Stimulated activated CD8-positive, alpha-beta memory T cell treated with anti-CD3 and anti-CD28 coated beads, Interleukin-15, amount 100 ng/mL, for 4 hours (primary cell): ENCODE results near the gene CPXM2.

Source experiments
- DNase-seq, 2 donors: peaks; one replicate each; pipeline ENCODE4 v3.0.0-alpha.2; 2020; ENCODE audit warnings: low read depth in 2 of 2

Gene CPXM2

GRCh38 chr10:123800289-123800688, 91.3 kb downstream of the CPXM2 start:
- DNase-seq: no peak

GRCh38 chr10:123798856-123799255, 92.8 kb downstream of the CPXM2 start:
- no peak for DNase-seq

- no peak for DNase-seq
Measured at GRCh38 chr10:123797813-123798212, 93.8 kb downstream of the CPXM2 start.

GRCh38 chr10:123796736-123797135, 94.9 kb downstream of the CPXM2 start:
- DNase-seq: no peak

GRCh38 chr10:123795846-123796590, 95.6 kb downstream of the CPXM2 start:
- DNase-seq: no peak

- no peak for DNase-seq
Measured at GRCh38 chr10:123795196-123795780, 96.3 kb downstream of the CPXM2 start.

- DNase-seq: no peak
Measured at GRCh38 chr10:123792248-123792978, 99.2 kb downstream of the CPXM2 start.

GRCh38 chr10:123790132-123790885, 101.3 kb downstream of the CPXM2 start:
- no peak for DNase-seq

- DNase-seq: no peak
Measured at GRCh38 chr10:123788981-123789380, 102.6 kb downstream of the CPXM2 start.

GRCh38 chr10:123787566-123787965, 104.0 kb downstream of the CPXM2 start:
- DNase-seq: no peak

- DNase-seq: no peak
Measured at GRCh38 chr10:123786896-123787295, 104.7 kb downstream of the CPXM2 start.

GRCh38 chr10:123786306-123786705, 105.3 kb downstream of the CPXM2 start:
- no peak for DNase-seq

- no peak for DNase-seq
Measured at GRCh38 chr10:123784646-123785045, 107.0 kb downstream of the CPXM2 start.

GRCh38 chr10:123784216-123784615, 107.4 kb downstream of the CPXM2 start:
- no peak for DNase-seq

GRCh38 chr10:123783296-123783695, 108.3 kb downstream of the CPXM2 start:
- DNase-seq: no peak

- DNase-seq: no peak
Measured at GRCh38 chr10:123782549-123782948, 109.1 kb downstream of the CPXM2 start.

- DNase-seq: no peak
Measured at GRCh38 chr10:123781956-123782500, 109.6 kb downstream of the CPXM2 start.

GRCh38 chr10:123781324-123781900, 110.2 kb downstream of the CPXM2 start:
- DNase-seq: no peak

- no peak for DNase-seq
Measured at GRCh38 chr10:123778719-123779517, 112.7 kb downstream of the CPXM2 start.

GRCh38 chr10:123777881-123778280, 113.7 kb downstream of the CPXM2 start:
- DNase-seq: no peak
